Amygdala (tissue), 56 donors: ENCODE results near the gene WDR82.

Experiments
- DNase-seq, 56 donors: peaks; one replicate each; lab custom pipeline; 2025; lab: John Stamatoyannopoulos, UW

The WDR82 gene

DNA sequence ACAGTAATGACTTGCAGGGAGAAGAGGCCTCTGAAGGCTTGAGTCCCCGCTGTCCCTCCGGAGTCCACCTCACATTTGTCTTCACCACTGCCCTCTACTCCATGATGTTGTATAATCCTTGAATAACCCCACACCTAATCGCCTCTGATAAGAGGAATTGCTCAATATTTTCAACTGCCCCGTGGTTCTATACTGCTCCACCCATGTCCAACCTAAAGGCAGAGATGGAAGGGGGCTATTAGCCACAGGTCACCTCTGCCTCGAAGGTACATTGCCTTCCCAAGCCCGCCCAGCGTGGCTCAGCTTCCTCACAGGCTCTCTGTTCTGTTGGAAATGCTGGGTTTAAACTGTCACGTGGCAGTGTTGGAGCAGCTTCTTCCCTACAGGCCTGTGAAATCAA, 65.4 kb downstream of the WDR82 start:
- DNase-seq: no peak

- DNase-seq: no peak
These were observed 67.1 kb downstream of the WDR82 start for GRCh38 chr3:52211268-52211891.

- DNase-seq: no peak
These were observed 67.9 kb downstream of the WDR82 start for GRCh38 chr3:52210550-52211046.

DNA sequence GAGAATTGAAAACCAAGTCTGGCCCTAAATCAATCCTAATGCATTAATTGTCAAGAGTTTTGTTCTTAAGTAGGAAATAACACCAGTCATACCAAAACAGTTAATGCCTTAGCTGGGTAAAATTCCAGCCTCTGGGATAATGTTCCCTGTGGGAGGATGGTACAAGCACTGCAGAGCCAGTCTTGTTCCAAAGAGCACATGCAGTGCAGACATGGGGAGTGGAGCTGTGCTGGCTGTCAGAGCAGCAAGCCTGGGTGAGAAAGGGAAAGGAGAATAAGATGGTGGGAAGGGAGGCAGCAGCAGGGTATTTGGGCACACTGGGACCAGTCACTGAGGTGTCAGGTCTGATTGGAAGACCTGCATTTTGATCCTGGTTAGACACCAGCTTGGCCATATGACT, 68.4 kb downstream of the WDR82 start:
- no peak for DNase-seq

GRCh38 chr3:52208556-52208955, 69.9 kb downstream of the WDR82 start:
- no peak for DNase-seq

GRCh38 chr3:52205727-52206372, 72.6 kb downstream of the WDR82 start:
- DNase-seq: no peak
